Heart left ventricle (tissue), 16 donors: ENCODE results near the gene SRSF5. TPM values are rescaled to one million over a fixed set of nuclear protein-coding genes. Genes with fewer than 3 reads are reported as not detected.

Experiments used
- ATAC-seq, 4 donors: fragments of 200-7000 bp; cut with Tn5 transposase; one replicate each; pipeline ENCODE4 v1.9.1; 2020 to 2022; ENCODE audit warnings: moderate library complexity in 4 of 4, mild to moderate bottlenecking in 3 of 4, moderate number of reproducible peaks in 1 of 4
- DNase-seq, 5 donors: peaks; one replicate each; pipeline ENCODE4 v3.0.0-alpha.2; 2020
- H3K27ac ChIP-seq, 12 donors: fragments of 200-600 bp; sonication (generic) in 4 of 12; one replicate each; pipeline versions ENCODE4 v1.5.0 to v1.8.0; 2016 to 2022; ENCODE audit warnings: mild to moderate bottlenecking in 2 of 12
- H3K27me3 ChIP-seq, 9 donors: fragments of 200-600 bp; sonication (generic) in 2 of 9; one replicate each; pipeline versions ENCODE4 v1.5.1 to v1.8.0; 2016 to 2022; ENCODE audit warnings: mild to moderate bottlenecking in 3 of 9
- H3K36me3 ChIP-seq, 9 donors: fragments of 200-600 bp; sonication (generic) in 2 of 9; one replicate each; pipeline versions ENCODE4 v1.5.0 to v1.8.0; 2018 to 2022; ENCODE audit warnings: mild to moderate bottlenecking in 2 of 9
- H3K4me1 ChIP-seq, 12 donors: fragments of 200-600 bp; sonication (generic) in 4 of 12; one replicate each; pipeline versions ENCODE4 v1.5.0 to v1.8.0; 2016 to 2022; ENCODE audit warnings: mild to moderate bottlenecking in 3 of 12
- H3K4me3 ChIP-seq, 12 donors: fragments of 200-600 bp; sonication (generic) in 4 of 12; one replicate each; pipeline versions ENCODE4 v1.5.0 to v1.8.0; 2017 to 2022; ENCODE audit warnings: mild to moderate bottlenecking in 9 of 12, moderate library complexity in 4 of 12
- H3K9me3 ChIP-seq, 12 donors: fragments of 200-600 bp; sonication (generic) in 4 of 12; one replicate each; pipeline versions ENCODE4 v1.5.0 to v1.8.0; 2016 to 2022; ENCODE audit warnings: mild to moderate bottlenecking in 1 of 12
- CTCF ChIP-seq, 12 donors: fragments of 200-600 bp; sonication (generic) in 4 of 12; IDR thresholded peaks; one replicate each; pipeline versions ENCODE4 v1.5.0 to v1.8.0; 2018 to 2022; ENCODE audit warnings: antibody characterized with exemption in 12 of 12, mild to moderate bottlenecking in 5 of 12
- POLR2A ChIP-seq, 2 donors: fragments of 450-650 bp; IDR thresholded peaks; one replicate each; pipeline ENCODE4 v1.6.1; 2017; ENCODE audit warnings: antibody characterized with exemption in 2 of 2, mild to moderate bottlenecking in 2 of 2, moderate library complexity in 2 of 2
- WGBS, 4 donors: extraction: QIAGEN DNeasy Blood & Tissue Kit in 2 of 4; methylation state at CpG; one replicate each; pipeline versions ENCODE4 v1.1.5 to v1.1.7; 2013 to 2018; 5-methylcytosine and 5-hydroxymethylcytosine counted together
- intact Hi-C, 10 donors: fragments of 100-400 bp; cut with DNase I; formaldehyde crosslinking; loops; one replicate each; pipeline versions ENCODE4 v1.11.1 to v1.14.2; 2022
- polyA plus RNA-seq, 2 donors: library from polyadenylated mRNA; stranded (reverse); fragments of 200-250 nt; gene quantifications; one replicate each; pipeline ENCODE4 v1.2.3, GENCODE V29; 2013
- total RNA-seq, 9 donors: library from RNA; depleted of rRNA in 2 of 9; stranded (reverse); fragments of >200 nt in 2 of 9; fragmentation: NEBNext Ultra II Directional in 3 of 9; extraction: Animal tissue kit (Norgen Biotek cat#: 25700) in 3 of 9; gene quantifications; one replicate each; pipeline versions ENCODE4 v1.1.0 to v1.2.4, GENCODE V29; 2016 to 2023
- donor health status: ischemic (EF 13 %, LVEDD 7.1; RV severe dilation, severe dysfunction).
- donor health status: healthy with polysubstance abuse.
- donor health status: DM: no; HTN: yes; CAD: no.
- donor health status: DM: no; HTN: no; CAD: no.
- donor health status: ischemic (EF 25% LVEDD 6.9; RV normal size, moderate dysfunction).
- donor health status: ischemic (EF 25% LVEDD 5.7; RV mildly dilated, moderate dysfunction).
- donor health status: healthy.
- donor health status: DM: yes; HTN: yes; CAD: no.
- donor health status: ischemic (EF 35%, LVEDD 5.7; RV mildly dilated, moderate dysfunction).
- donor health status: nonischemic (EF 11% LVEDD 7.7; RV severe dilation, severe dysfunction).
- donor health status: DM: yes; HTN: yes; CAD: no.
- donor health status: PGD.
- donor health status: ischemic (EF 29% LVEDD 5.4; RV normal size, mild dysfunction).
- donor health status: nonischemic (EF 23%, LVEDD 6.1; RV moderate dilation, normal function).

The SRSF5 gene
- total and polyA plus RNA-seq, 11 donors = 63.8 to 197 (median 176) TPM

GRCh38 chr14:69772082-69773017, 5.4 kb downstream of the SRSF5 start:
- H3K4me1 ChIP-seq = peaks cover 0 to 69% (median 49%) of the 10 kb centered on the region in 12 donors
- 79 to 88% (median 86%) methylated on average over 11 of the region's 11 CpGs for WGBS, 4 donors

GRCh38 chr14:69773571-69774276, 6.8 kb downstream of the SRSF5 start:
- no peak for ATAC-seq
- Histone ChIP-seq H3K27ac (no peak overlapping the region), H3K27me3 (no peaks in the 10 kb centered on the region), H3K4me1 (peaks cover 0 to 65% (median 43%) of the 10 kb centered on the region in 12 donors), H3K4me3 (no peak overlapping the region), H3K9me3 (no peaks in the 10 kb centered on the region), H3K36me3 (peaks cover under 1 to 100% (median 98%) of the 10 kb centered on the region in 9 donors)
- no peak for TF ChIP-seq POLR2A (IDR thresholded peaks at IDR 0.05)
- TF ChIP-seq CTCF (IDR thresholded peaks at IDR 0.05) = no peak
- WGBS, 4 donors = 92 to 98% (median 95%) methylated on average over 7 of the region's 7 CpGs
- intact Hi-C loops = no loop called here
- no peak for DNase-seq

More at GRCh38 chr14:69772082-69773017, 5.4 kb downstream of the SRSF5 start:
- Histone ChIP-seq H3K36me3 (peaks cover 2 to 95% (median 94%) of the 10 kb centered on the region in 9 donors), H3K27ac (no peak overlapping the region), H3K27me3 (no peaks in the 10 kb centered on the region), H3K4me3 (no peak overlapping the region), H3K9me3 (no peaks in the 10 kb centered on the region)
- TF ChIP-seq CTCF (IDR thresholded peaks at IDR 0.05) = no peak
- no peak for TF ChIP-seq POLR2A (IDR thresholded peaks at IDR 0.05)
- intact Hi-C loops = no loop called here
- DNase-seq (no peak), ATAC-seq (no peak)

- Histone ChIP-seq H3K27ac (no peak overlapping the region), H3K27me3 (no peaks in the 10 kb centered on the region), H3K4me1 (peaks cover 0 to 53% (median 30%) of the 10 kb centered on the region in 12 donors), H3K4me3 (no peak overlapping the region), H3K9me3 (no peaks in the 10 kb centered on the region), H3K36me3 (peaks cover 0 to 100% (median 98%) of the 10 kb centered on the region in 9 donors)
- 81 to 89% (median 85%) methylated on average over 3 of the region's 3 CpGs for WGBS, 4 donors
- intact Hi-C loops = no loop called here
- TF ChIP-seq POLR2A (IDR thresholded peaks at IDR 0.05) (no peak), CTCF (IDR thresholded peaks at IDR 0.05) (no peak)
- DNase-seq = no peak
- ATAC-seq = no peak
Measured at GRCh38 chr14:69775012-69775411, 8.1 kb downstream of the SRSF5 start.
